ENCODE measurements around the gene CMTM7.

CMTM7 gene

GRCh38 chr3:32355751-32356291 lies 35.8 kb upstream of the CMTM7 start:
- ChIA-PET POLR2A (no interaction called here), CTCF (no interaction called here)
- DNase-seq (ENCODE audit: extremely low spot score) = no peak
- TF ChIP-seq CTCF (IDR thresholded peaks at IDR 0.05; ENCODE audit: control extremely low read depth, extremely low read depth, low read depth, missing control alignments) = no peak

GRCh38 chr3:32359766-32360492 lies 31.7 kb upstream of the CMTM7 start:
- ChIA-PET POLR2A (no interaction called here), CTCF (interaction anchor here (1.2 kb wide), 1 partner anchor 14 kb away, joined by 3 read pairs; no protein-coding TSS in a partner anchor)
- DNase-seq (ENCODE audit: extremely low spot score) = no peak
- TF ChIP-seq CTCF (IDR thresholded peaks at IDR 0.05; ENCODE audit: control extremely low read depth, extremely low read depth, low read depth, missing control alignments) = no peak

GRCh38 chr3:32360493-32360827 lies 31.2 kb upstream of the CMTM7 start:
- no peak for DNase-seq (ENCODE audit: extremely low spot score)
- CTCF ChIA-PET = interaction anchor here (1.2 kb wide), 1 partner anchor 14 kb away, joined by 3 read pairs; no protein-coding TSS in a partner anchor
- TF ChIP-seq CTCF (IDR thresholded peaks at IDR 0.05; ENCODE audit: control extremely low read depth, extremely low read depth, low read depth, missing control alignments) = no peak
- POLR2A ChIA-PET = no interaction called here

- DNase-seq (ENCODE audit: extremely low spot score) = peak; percentile 31
- POLR2A ChIA-PET = no interaction called here
- CTCF ChIA-PET = interaction anchor here (1.2 to 5.0 kb wide), 3 partner anchors 9 to 101 kb away, joined by 4 to 42 read pairs (median 13); no protein-coding TSS in a partner anchor
- TF ChIP-seq CTCF (IDR thresholded peaks at IDR 0.05; ENCODE audit: control extremely low read depth, extremely low read depth, low read depth, missing control alignments) = no peak
These were observed 24.8 kb upstream of the CMTM7 start for GRCh38 chr3:32366638-32367397.

- TF ChIP-seq CTCF (IDR thresholded peaks at IDR 0.05; ENCODE audit: control extremely low read depth, extremely low read depth, low read depth, missing control alignments) = no peak
- no peak for DNase-seq (ENCODE audit: extremely low spot score)
- ChIA-PET POLR2A (no interaction called here), CTCF (interaction anchor here (1.2 to 5.0 kb wide), 3 partner anchors 8 to 101 kb away, joined by 4 to 42 read pairs (median 13); no protein-coding TSS in a partner anchor)
These were observed 24.2 kb upstream of the CMTM7 start for GRCh38 chr3:32367442-32367841.

- TF ChIP-seq CTCF (IDR thresholded peaks at IDR 0.05; ENCODE audit: control extremely low read depth, extremely low read depth, low read depth, missing control alignments) = no peak
- ChIA-PET POLR2A (interaction anchor here (0.7 kb wide), 1 partner anchor 68 kb away, joined by 5 read pairs; no protein-coding TSS in a partner anchor), CTCF (interaction anchor here (0.5 to 2.0 kb wide), 7 partner anchors 19 to 97 kb away, joined by 3 to 22 read pairs (median 4); no protein-coding TSS in a partner anchor)
- no peak for DNase-seq (ENCODE audit: extremely low spot score)
These were observed 20.0 kb upstream of the CMTM7 start for GRCh38 chr3:32371461-32372212.
